ENCODE measurements around the gene RPL18. TPM values are rescaled to one million over a fixed set of nuclear protein-coding genes. Genes with fewer than 3 reads are reported as not detected.

The RPL18 gene
- total RNA-seq, 1 experiment from 2014 or later: 1,339 TPM

GRCh38 chr19:48603850-48604249 is 15.1 kb downstream of the RPL18 start:
- TF ChIP-seq CTCF (IDR thresholded peaks at IDR 0.05; ENCODE audit: unreplicated experiment): no peak
- CTCF ChIA-PET: no interaction called here
- H3K4me1 Mint-ChIP-seq (ENCODE audit: low read depth, unreplicated experiment): no peaks in the 10 kb centered on the region
- no peaks in the 10 kb centered on the region for H3K9me3 Mint-ChIP-seq (ENCODE audit: low read depth, unreplicated experiment)
- no peak for DNase-seq
- BruUV-seq (replicated peaks): no TSS peak
- intact Hi-C loops (cut with micrococcal nuclease; ENCODE audit: unreplicated experiment): no loop called here
- peaks cover 4% of the 10 kb centered on the region for H3K36me3 Mint-ChIP-seq (ENCODE audit: insufficient read depth, unreplicated experiment)
- no peak overlapping the region for H3K4me3 Mint-ChIP-seq (ENCODE audit: low read depth, unreplicated experiment)
- no peak overlapping the region for H3K27ac Mint-ChIP-seq (ENCODE audit: unreplicated experiment)
- peaks cover 18% of the 10 kb centered on the region for H3K27me3 Mint-ChIP-seq (ENCODE audit: unreplicated experiment)

- Mint-ChIP-seq H3K9me3 (ENCODE audit: low read depth, unreplicated experiment) (no peaks in the 10 kb centered on the region), H3K36me3 (ENCODE audit: insufficient read depth, unreplicated experiment) (peaks cover 4% of the 10 kb centered on the region), H3K4me1 (ENCODE audit: low read depth, unreplicated experiment) (no peaks in the 10 kb centered on the region), H3K4me3 (ENCODE audit: low read depth, unreplicated experiment) (no peak overlapping the region), H3K27ac (ENCODE audit: unreplicated experiment) (no peak overlapping the region), H3K27me3 (ENCODE audit: unreplicated experiment) (peaks cover 22% of the 10 kb centered on the region)
- BruUV-seq (replicated peaks): no TSS peak
- CTCF ChIA-PET: interaction anchor here (0.8 to 1.2 kb wide), 2 partner anchors 19 to 31 kb away, joined by 7 read pairs; no protein-coding TSS in a partner anchor
- no peak for DNase-seq
- intact Hi-C loops (cut with micrococcal nuclease; ENCODE audit: unreplicated experiment): no loop called here
- TF ChIP-seq CTCF (IDR thresholded peaks at IDR 0.05; ENCODE audit: unreplicated experiment): no peak
These were observed 15.5 kb downstream of the RPL18 start for GRCh38 chr19:48603449-48603848.

DNA sequence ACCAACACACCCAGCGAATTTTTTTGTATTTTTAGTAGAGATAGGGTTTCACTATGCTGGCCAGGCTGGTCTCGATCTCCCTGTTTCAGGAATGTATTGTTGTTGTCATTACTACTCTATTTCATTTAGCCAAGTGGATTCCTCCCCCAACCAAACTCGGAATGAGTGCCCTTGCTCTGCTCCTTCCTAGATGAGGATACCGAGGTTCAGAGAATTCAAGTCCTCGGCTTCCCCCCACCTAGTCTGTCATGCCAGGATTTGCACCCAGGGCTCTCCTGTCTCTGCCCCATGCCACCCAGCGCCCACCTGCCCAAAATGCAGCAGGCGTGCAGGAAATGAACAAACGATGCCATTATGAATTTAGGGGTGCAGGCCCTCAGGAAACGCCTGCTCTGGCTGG is 16.0 kb downstream of the RPL18 start:
- CTCF ChIA-PET: interaction anchor here (0.8 to 1.2 kb wide), 2 partner anchors 19 to 31 kb away, joined by 7 read pairs; no protein-coding TSS in a partner anchor
- Mint-ChIP-seq H3K27me3 (ENCODE audit: unreplicated experiment) (peaks cover 27% of the 10 kb centered on the region), H3K9me3 (ENCODE audit: low read depth, unreplicated experiment) (no peaks in the 10 kb centered on the region), H3K36me3 (ENCODE audit: insufficient read depth, unreplicated experiment) (peaks cover 4% of the 10 kb centered on the region), H3K4me1 (ENCODE audit: low read depth, unreplicated experiment) (no peaks in the 10 kb centered on the region), H3K27ac (ENCODE audit: unreplicated experiment) (no peak overlapping the region), H3K4me3 (ENCODE audit: low read depth, unreplicated experiment) (no peak overlapping the region)
- DNase-seq: no peak
- intact Hi-C loops (cut with micrococcal nuclease; ENCODE audit: unreplicated experiment): no loop called here
- no TSS peak for BruUV-seq (replicated peaks)
- no peak for TF ChIP-seq CTCF (IDR thresholded peaks at IDR 0.05; ENCODE audit: unreplicated experiment)

GRCh38 chr19:48600679-48601417 is 18.1 kb downstream of the RPL18 start:
- Mint-ChIP-seq H3K9me3 (ENCODE audit: low read depth, unreplicated experiment) (no peaks in the 10 kb centered on the region), H3K27me3 (ENCODE audit: unreplicated experiment) (peaks cover 30% of the 10 kb centered on the region), H3K4me1 (ENCODE audit: low read depth, unreplicated experiment) (no peaks in the 10 kb centered on the region), H3K36me3 (ENCODE audit: insufficient read depth, unreplicated experiment) (peaks cover 9% of the 10 kb centered on the region), H3K4me3 (ENCODE audit: low read depth, unreplicated experiment) (no peak overlapping the region), H3K27ac (ENCODE audit: unreplicated experiment) (no peak overlapping the region)
- TF ChIP-seq CTCF (IDR thresholded peaks at IDR 0.05; ENCODE audit: unreplicated experiment): no peak
- DNase-seq: no peak
- BruUV-seq (replicated peaks): no TSS peak
- CTCF ChIA-PET: interaction anchor here (0.6 kb wide), 1 partner anchor 329 kb away, joined by 3 read pairs; no protein-coding TSS in a partner anchor
- intact Hi-C loops (cut with micrococcal nuclease; ENCODE audit: unreplicated experiment): no loop called here

Measured in Calu3 (cell line).